H1 (cell line): ENCODE measurements around the gene COA1.

ENCODE experiments used
- CTCF ChIP-seq, 3 experiments: IDR thresholded peaks; 1 replicate in 2 of 3; 2 replicates in 1 of 3; pipeline versions ENCODE4 v1.5.1 to v1.6.1; 2011; ENCODE audit warnings: low read length in 3 of 3, mild to moderate bottlenecking in 3 of 3, inconsistent platforms in 2 of 3, low read depth in 1 of 3, moderate library complexity in 1 of 3; ENCODE audit not compliant: insufficient read depth in 1 of 3; ENCODE audit errors: control extremely low read depth in 1 of 3
- EP300 ChIP-seq, 2 experiments: IDR thresholded peaks; 1 replicate in 1 of 2; 2 replicates in 1 of 2; pipeline ENCODE4 v1.6.1; 2011 to 2012; ENCODE audit warnings: low read depth in 2 of 2, low read length in 2 of 2, mild to moderate bottlenecking in 2 of 2, borderline replicate concordance in 1 of 2, inconsistent platforms in 1 of 2, moderate library complexity in 1 of 2
- EZH2 ChIP-seq: fragments of 200-600 bp; sonication (generic); IDR thresholded peaks from 2 replicates; pipeline ENCODE4 v1.7.1; 2012; ENCODE audit warnings: low read depth, mild to moderate bottlenecking, moderate library complexity, low read length, inconsistent platforms; ENCODE audit not compliant: severe bottlenecking
- RFX5 ChIP-seq: IDR thresholded peaks from 2 replicates; pipeline ENCODE4 v1.6.1; 2011; ENCODE audit warnings: low read depth, low read length, improper control_type of control experiment, borderline replicate concordance
- RNF2 ChIP-seq: fragments of 200-900, 300-1000 bp; sonication (generic); IDR thresholded peaks from 2 replicates; pipeline ENCODE4 v1.7.1; 2016; ENCODE audit warnings: borderline replicate concordance, low read depth, mild to moderate bottlenecking, antibody characterized with exemption, low read length; ENCODE audit not compliant: poor library complexity, severe bottlenecking; ENCODE audit errors: missing control alignments
- SP4 ChIP-seq: IDR thresholded peaks from 2 replicates; pipeline ENCODE4 v1.6.1; 2012; ENCODE audit warnings: low read length, inconsistent platforms

- TF ChIP-seq CTCF (IDR thresholded peaks at IDR 0.05; ENCODE audit: control extremely low read depth in 1 of 3, insufficient read depth in 1 of 3, low read depth in 1 of 3, low read length in 3 of 3) (no peak), RNF2 (no peak), EP300 (IDR thresholded peaks at IDR 0.05; ENCODE audit: borderline replicate concordance in 1 of 2, low read depth in 2 of 2, low read length in 2 of 2) (no peak), SP4 (no peak), EZH2 (no peak), RFX5 (no peak)
Observed at GRCh38 chr7:43668035-43668434, 61.3 kb downstream of the COA1 start.
